Measurements from ENCODE around the gene GRN. TPM values are rescaled to one million over a fixed set of nuclear protein-coding genes. Genes with fewer than 3 reads are reported as not detected.
"Not testable (repeated sequence)": the region's sequence is repeated elsewhere in the genome, so short reads cannot be mapped to it uniquely, and the experiment has no call there.

The GRN gene
- total RNA-seq, 4 donors from 2014 or later: 64.2 to 111 (median 87.1) TPM

GRCh38 chr17:44343510-44344209, 1.4 kb upstream of the GRN start:
- no peak for ATAC-seq
- Histone ChIP-seq H3K36me3 (no peaks in the 10 kb centered on the region), H3K4me3 (no peak overlapping the region), H3K9me3 (no peaks in the 10 kb centered on the region), H3K27me3 (no peaks in the 10 kb centered on the region), H3K4me1 (peaks cover 7 to 8% of the 10 kb centered on the region in 2 donors), H3K27ac (no peak overlapping the region)
- no peak for DNase-seq
- in situ Hi-C loops (cut with MboI; ENCODE audit: low sequenced_read_pairs in 4 of 4) (no loop called here), intact Hi-C loops (cut with DNase I; ENCODE audit: low total_unique reads) (loop anchor here (2.0 kb wide), 2 partner anchors 19 to 45 kb away; partner anchors contain the start of gene SLC25A39)
- no peak for TF ChIP-seq POLR2A (IDR thresholded peaks at IDR 0.05)
- TF ChIP-seq CTCF (IDR thresholded peaks at IDR 0.05 in 4 of 5, conservative IDR thresholded peaks at IDR 0.05 in 1 of 5): no peak

GRCh38 chr17:44345454-44346026, 438 bp downstream of the GRN start:
- H3K27ac ChIP-seq: peak overlapping the region; percentile 83 to 93 (median 84)
- H3K4me3 ChIP-seq: peak overlapping the region; percentile 73 to 87 (median 78)
- peak; percentile 17 to 25 for ATAC-seq
- intact Hi-C loops (cut with DNase I; ENCODE audit: low total_unique reads): loop anchor here (2.0 to 5.0 kb wide), 2 partner anchors 21 to 133 kb away; partner anchors contain the start of gene SLC25A39
- no peaks in the 10 kb centered on the region for H3K9me3 ChIP-seq
- in situ Hi-C loops (cut with MboI; ENCODE audit: low sequenced_read_pairs in 4 of 4): no loop called here
- no peaks in the 10 kb centered on the region for H3K27me3 ChIP-seq
- TF ChIP-seq POLR2A (IDR thresholded peaks at IDR 0.05): peak in 1 of 2 donors; percentile 4
- peak in 3 of 5 experiments; percentile 24 to 64 (median 37) for TF ChIP-seq CTCF (IDR thresholded peaks at IDR 0.05 in 4 of 5, conservative IDR thresholded peaks at IDR 0.05 in 1 of 5)
- H3K36me3 ChIP-seq: peaks cover 0 to 9% of the 10 kb centered on the region in 2 donors
- H3K4me1 ChIP-seq: peaks cover 7 to 8% of the 10 kb centered on the region in 2 donors
- peak; percentile 28 to 52 for DNase-seq

GRCh38 chr17:44346064-44346844, 1.2 kb downstream of the GRN start:
- ATAC-seq: no peak
- no peaks in the 10 kb centered on the region for H3K9me3 ChIP-seq
- peaks cover 0 to 16% of the 10 kb centered on the region in 2 donors for H3K36me3 ChIP-seq
- H3K4me3 ChIP-seq: peak overlapping the region; percentile 73 to 87 (median 78)
- DNase-seq: no peak
- no peak for TF ChIP-seq POLR2A (IDR thresholded peaks at IDR 0.05)
- no peak for TF ChIP-seq CTCF (IDR thresholded peaks at IDR 0.05 in 4 of 5, conservative IDR thresholded peaks at IDR 0.05 in 1 of 5)
- in situ Hi-C loops (cut with MboI; ENCODE audit: low sequenced_read_pairs in 4 of 4): no loop called here
- intact Hi-C loops (cut with DNase I; ENCODE audit: low total_unique reads): loop anchor here (5.0 kb wide), 1 partner anchor 134 kb away; no protein-coding TSS in a partner anchor
- H3K4me1 ChIP-seq: peaks cover 7 to 8% of the 10 kb centered on the region in 2 donors
- H3K27me3 ChIP-seq: no peaks in the 10 kb centered on the region
- H3K27ac ChIP-seq: peak overlapping the region; percentile 83 to 93 (median 84)

DNA sequence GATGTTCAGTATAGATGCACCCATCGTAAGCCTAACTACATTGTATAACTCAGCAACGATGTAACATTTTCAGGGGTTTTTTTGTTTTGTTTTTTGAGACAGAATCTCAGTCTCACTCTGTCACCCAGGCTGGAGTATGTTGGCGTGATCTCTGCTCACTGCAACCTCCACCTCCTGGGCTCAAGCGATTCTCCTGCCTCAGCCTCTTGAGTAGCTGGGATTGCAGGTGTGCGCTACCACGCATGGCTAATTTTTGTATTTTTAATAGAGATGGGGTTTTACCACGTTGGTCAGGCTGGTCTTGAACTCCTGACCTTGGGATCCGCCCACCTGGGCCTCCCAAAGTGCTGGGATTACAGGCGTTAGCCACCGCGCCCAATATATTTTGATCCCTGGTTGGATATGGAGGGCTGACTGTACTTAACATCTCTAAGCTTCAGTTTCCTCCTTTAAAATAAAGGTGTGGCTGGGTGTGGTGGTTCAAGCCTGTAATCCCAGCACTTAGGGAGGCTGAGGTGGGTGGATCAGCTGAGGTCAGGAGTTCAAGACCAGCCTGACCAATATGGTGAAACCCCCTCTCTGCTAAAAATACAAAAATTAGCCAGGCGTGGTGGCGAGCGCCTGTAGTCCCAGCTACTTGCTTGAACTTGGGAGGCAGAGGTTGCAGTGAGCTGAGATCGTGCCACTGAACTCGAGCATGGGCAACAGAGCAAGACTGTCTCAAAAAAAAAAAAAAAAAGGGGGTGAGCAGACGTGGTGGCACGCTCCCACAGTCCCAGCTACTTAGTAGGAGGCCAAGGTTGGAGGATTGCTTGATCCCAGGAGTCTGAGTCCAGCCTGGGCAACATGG, 2.3 kb downstream of the GRN start:
- H3K27ac ChIP-seq; H3K4me3 ChIP-seq; H3K27me3 ChIP-seq; H3K4me1 ChIP-seq; ATAC-seq; DNase-seq; in situ Hi-C loops (cut with MboI; ENCODE audit: low sequenced_read_pairs in 4 of 4); H3K9me3 ChIP-seq: not testable (repeated sequence)
- peaks cover 0 to 27% of the 10 kb centered on the region in 2 donors for H3K36me3 ChIP-seq
- intact Hi-C loops (cut with DNase I; ENCODE audit: low total_unique reads): loop anchor here (5.0 kb wide), 1 partner anchor 135 kb away; no protein-coding TSS in a partner anchor

Data from gastrocnemius medialis (tissue), 4 donors.